Trophoblast cell (in vitro differentiated cells and primary cell): ENCODE measurements around the gene MCM8.

ENCODE experiments used
- DNase-seq, 2 donors: peaks; one replicate each; pipeline ENCODE4 v3.0.0-alpha.2; 2016
- H2AFZ ChIP-seq: 2 replicates; pipeline ENCODE4 v1.6.1; 2013; ENCODE audit warnings: low read length, moderate library complexity, mild to moderate bottlenecking; ENCODE audit not compliant: insufficient read depth, poor library complexity
- H2AK5ac ChIP-seq: 2 replicates; pipeline ENCODE4 v1.6.1; 2013; ENCODE audit warnings: mild to moderate bottlenecking, low read length
- H2BK120ac ChIP-seq: 2 replicates; pipeline ENCODE4 v1.6.1; 2013; ENCODE audit warnings: low read length, mild to moderate bottlenecking, moderate library complexity; ENCODE audit not compliant: insufficient read depth, poor library complexity
- H2BK12ac ChIP-seq: 2 replicates; pipeline ENCODE4 v1.6.1; 2013; ENCODE audit warnings: mild to moderate bottlenecking, low read length, moderate library complexity
- H2BK5ac ChIP-seq: 2 replicates; pipeline ENCODE4 v1.6.1; 2013; ENCODE audit warnings: low read length, low read depth, moderate library complexity, mild to moderate bottlenecking; ENCODE audit not compliant: poor library complexity
- H3K14ac ChIP-seq: 2 replicates; pipeline ENCODE4 v1.6.1; 2013; ENCODE audit warnings: mild to moderate bottlenecking, low read length
- H3K18ac ChIP-seq: 2 replicates; pipeline ENCODE4 v1.6.1; 2013; ENCODE audit warnings: mild to moderate bottlenecking, low read length
- H3K23ac ChIP-seq: 2 replicates; pipeline ENCODE4 v1.6.1; 2013; ENCODE audit warnings: low read length
- H3K27ac ChIP-seq: 2 replicates; pipeline ENCODE4 v1.5.1; 2013; ENCODE audit warnings: low read depth, mild to moderate bottlenecking, inconsistent platforms, low read length, moderate library complexity
- H3K27me3 ChIP-seq: 2 replicates; pipeline ENCODE4 v1.6.1; 2013; ENCODE audit warnings: inconsistent platforms, mild to moderate bottlenecking, low read length, moderate library complexity; ENCODE audit not compliant: insufficient read depth
- H3K36me3 ChIP-seq, 2 experiments: 1 replicate in 1 of 2; 2 replicates in 1 of 2; pipeline ENCODE4 v1.6.1; 2013; ENCODE audit warnings: low read length in 2 of 2, mild to moderate bottlenecking in 2 of 2, moderate library complexity in 1 of 2; ENCODE audit not compliant: insufficient read depth in 2 of 2, control insufficient read depth in 1 of 2
- H3K4ac ChIP-seq: 2 replicates; pipeline ENCODE4 v1.6.1; 2013; ENCODE audit warnings: low read depth, mild to moderate bottlenecking, low read length, moderate library complexity
- H3K4me1 ChIP-seq, 2 experiments: 1 replicate in 1 of 2; 2 replicates in 1 of 2; pipeline ENCODE4 v1.6.1; 2013; ENCODE audit warnings: low read length in 2 of 2, mild to moderate bottlenecking in 2 of 2, moderate library complexity in 1 of 2; ENCODE audit not compliant: insufficient read depth in 2 of 2, control insufficient read depth in 1 of 2
- H3K4me2 ChIP-seq: 2 replicates; pipeline ENCODE4 v1.6.1; 2013; ENCODE audit warnings: inconsistent platforms, mild to moderate bottlenecking, low read length, moderate library complexity
- H3K4me3 ChIP-seq: 2 replicates; pipeline ENCODE4 v1.5.1; 2013; ENCODE audit warnings: mild to moderate bottlenecking, low read depth, low read length, inconsistent platforms
- H3K79me1 ChIP-seq: one replicate; pipeline ENCODE4 v1.6.1; 2013; ENCODE audit warnings: low read length
- H3K79me2 ChIP-seq: 2 replicates; pipeline ENCODE4 v1.6.1; 2013; ENCODE audit warnings: low read length, mild to moderate bottlenecking; ENCODE audit not compliant: control insufficient read depth, insufficient read depth, poor library complexity
- H3K9ac ChIP-seq: 2 replicates; pipeline ENCODE4 v1.6.1; 2013; ENCODE audit warnings: mild to moderate bottlenecking, low read length
- H3K9me3 ChIP-seq: 2 replicates; pipeline ENCODE4 v1.6.1; 2013; ENCODE audit warnings: low read depth, mild to moderate bottlenecking, control low read depth, inconsistent platforms, low read length; ENCODE audit not compliant: insufficient read depth
- H4K12ac ChIP-seq: 2 replicates; pipeline ENCODE4 v1.6.1; 2013; ENCODE audit warnings: low read depth, mild to moderate bottlenecking, low read length, moderate library complexity
- H4K8ac ChIP-seq: 2 replicates; pipeline ENCODE4 v1.6.1; 2013; ENCODE audit warnings: low read depth, mild to moderate bottlenecking, low read length, moderate library complexity
- H4K91ac ChIP-seq: one replicate; pipeline ENCODE4 v1.6.1; 2013; ENCODE audit warnings: low read depth, mild to moderate bottlenecking, low read length, moderate library complexity
- WGBS: extraction: QIAGEN DNeasy Blood & Tissue Kit; methylation state at CpG from one replicate; pipeline ENCODE4 v1.1.7; 2013; ENCODE audit warnings: missing lambda C conversion rate; ENCODE audit not compliant: insufficient read length, insufficient coverage; ENCODE audit errors: extremely low coverage; 5-methylcytosine and 5-hydroxymethylcytosine counted together

The MCM8 gene

DNA sequence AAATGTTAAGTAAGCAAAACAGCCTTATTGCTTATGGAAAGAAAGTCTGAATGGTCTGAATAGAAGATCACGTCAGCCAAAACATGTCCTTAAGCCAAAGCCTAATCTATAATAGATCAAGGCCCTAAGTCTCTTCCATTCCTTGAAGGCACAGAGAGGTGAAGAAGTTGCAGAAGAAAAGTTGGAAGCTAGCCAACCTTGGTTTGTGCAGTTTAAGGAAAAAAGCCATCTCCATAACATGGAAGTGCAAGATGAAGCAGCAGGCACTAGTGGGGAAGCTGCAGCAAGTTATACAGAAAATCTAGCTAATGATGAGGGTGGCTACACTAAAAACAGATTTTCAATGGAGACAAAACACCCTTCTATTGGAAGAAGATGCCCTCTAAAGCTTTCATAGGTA lies 74.3 kb downstream of the MCM8 start:
- Histone ChIP-seq H3K18ac (no peak overlapping the region), H2AK5ac (no peak overlapping the region), H3K9ac (no peak overlapping the region), H3K4ac (no peak overlapping the region), H3K9me3 (no peaks in the 10 kb centered on the region), H3K4me1 (no peaks in the 10 kb centered on the region), H3K4me3 (no peak overlapping the region), H3K23ac (no peak overlapping the region), H3K27ac (no peak overlapping the region), H4K12ac (no peak overlapping the region), H3K4me2 (no peak overlapping the region), H3K36me3 (peaks cover 8 to 14% of the 10 kb centered on the region in 2 experiments), H3K27me3 (no peaks in the 10 kb centered on the region), H2BK12ac (no peak overlapping the region), H4K8ac (no peak overlapping the region), H3K79me1 (no peaks in the 10 kb centered on the region), H3K79me2 (no peaks in the 10 kb centered on the region), H2AFZ (no peak overlapping the region), H3K14ac (no peak overlapping the region), H2BK5ac (no peak overlapping the region), H2BK120ac (no peak overlapping the region), H4K91ac (no peak overlapping the region)
- WGBS = no CpG with 5 or more reads among the region's 1 CpG
- no peak for DNase-seq

DNA sequence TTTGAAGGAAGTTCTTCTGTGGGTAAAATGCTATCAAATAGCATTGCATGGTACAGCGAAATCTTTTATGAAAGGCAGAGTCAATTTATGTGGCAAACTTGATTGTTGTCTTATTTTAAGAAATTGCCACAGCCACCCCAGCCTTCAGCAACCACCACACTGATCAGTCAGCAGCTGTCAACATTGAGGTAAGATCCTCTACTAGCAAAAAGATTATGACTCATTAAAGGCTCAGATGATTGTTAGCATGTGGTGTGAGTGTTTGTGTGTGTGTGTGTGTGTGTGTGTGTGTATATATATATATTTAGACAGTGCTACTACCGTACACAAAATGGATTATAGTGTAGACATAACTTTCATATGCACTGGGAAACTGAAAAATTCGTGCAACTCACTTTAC lies 75.6 kb downstream of the MCM8 start:
- Histone ChIP-seq H3K27me3 (no peaks in the 10 kb centered on the region), H3K4ac (no peak overlapping the region), H4K8ac (no peak overlapping the region), H3K79me1 (no peaks in the 10 kb centered on the region), H2BK5ac (no peak overlapping the region), H3K79me2 (no peaks in the 10 kb centered on the region), H3K9ac (no peak overlapping the region), H4K91ac (no peak overlapping the region), H3K18ac (no peak overlapping the region), H4K12ac (no peak overlapping the region), H3K4me3 (no peak overlapping the region), H3K23ac (no peak overlapping the region), H3K4me1 (no peaks in the 10 kb centered on the region), H3K27ac (no peak overlapping the region), H3K36me3 (peaks cover 8 to 14% of the 10 kb centered on the region in 2 experiments), H3K14ac (no peak overlapping the region), H2BK12ac (no peak overlapping the region), H3K9me3 (no peaks in the 10 kb centered on the region), H2BK120ac (no peak overlapping the region), H3K4me2 (no peak overlapping the region), H2AK5ac (no peak overlapping the region), H2AFZ (no peak overlapping the region)
- WGBS = no CpG with 5 or more reads among the region's 3 CpGs
- DNase-seq = no peak

DNA sequence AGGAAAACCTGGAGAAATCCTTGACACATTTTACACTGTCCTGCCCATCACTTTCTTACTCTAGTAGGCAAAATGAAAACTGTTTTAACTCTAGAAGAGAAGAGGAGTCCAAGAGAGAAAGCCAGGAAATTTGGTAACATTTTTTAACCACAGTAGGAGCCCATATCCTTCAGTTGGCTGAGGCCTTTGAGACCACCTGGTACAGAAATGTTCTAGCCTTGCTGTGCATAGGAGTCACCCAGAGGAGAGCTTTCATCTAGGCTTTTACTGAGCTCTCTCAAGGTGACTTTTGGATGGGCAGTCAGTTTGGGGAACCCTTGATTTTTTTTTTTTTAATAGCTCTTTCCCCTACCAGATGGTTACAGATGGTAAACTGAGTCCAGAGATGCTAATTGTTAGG lies 78.4 kb downstream of the MCM8 start:
- no peak overlapping the region for H2BK12ac ChIP-seq
- no peaks in the 10 kb centered on the region for H3K79me2 ChIP-seq
- H2BK5ac ChIP-seq = no peak overlapping the region
- DNase-seq = no peak
- H3K18ac ChIP-seq = no peak overlapping the region
- H3K14ac ChIP-seq = no peak overlapping the region
- no peak overlapping the region for H4K12ac ChIP-seq
- no peak overlapping the region for H2AFZ ChIP-seq
- no peaks in the 10 kb centered on the region for H3K4me1 ChIP-seq
- H3K4me2 ChIP-seq = no peak overlapping the region
- no peak overlapping the region for H3K23ac ChIP-seq
- H3K9ac ChIP-seq = no peak overlapping the region
- H3K9me3 ChIP-seq = no peaks in the 10 kb centered on the region
- H3K27ac ChIP-seq = no peak overlapping the region
- H3K4ac ChIP-seq = no peak overlapping the region
- H3K27me3 ChIP-seq = no peaks in the 10 kb centered on the region
- no peak overlapping the region for H3K4me3 ChIP-seq
- H2BK120ac ChIP-seq = no peak overlapping the region
- no peak overlapping the region for H4K91ac ChIP-seq
- H3K36me3 ChIP-seq = peaks cover 7 to 16% of the 10 kb centered on the region in 2 experiments
- no peaks in the 10 kb centered on the region for H3K79me1 ChIP-seq
- H2AK5ac ChIP-seq = no peak overlapping the region
- H4K8ac ChIP-seq = no peak overlapping the region

DNA sequence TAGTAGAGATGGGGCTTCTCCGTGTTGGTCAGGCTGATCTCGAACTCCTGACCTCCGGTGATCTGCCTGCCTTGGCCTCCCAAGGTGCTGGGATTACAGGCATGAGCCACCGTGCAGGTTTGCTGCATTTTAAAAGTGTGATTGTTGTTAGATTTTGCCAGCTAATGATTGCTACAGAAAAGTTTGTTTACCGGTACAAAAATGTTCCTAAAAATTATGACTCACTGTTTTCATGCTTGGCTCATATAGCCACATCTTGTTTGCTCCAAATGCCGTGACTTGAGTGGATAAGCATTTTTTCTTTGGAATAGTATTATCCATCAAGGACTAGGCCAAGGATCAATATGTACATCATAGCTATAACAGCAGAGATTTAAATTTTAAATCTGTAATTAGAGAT lies 79.1 kb downstream of the MCM8 start:
- Histone ChIP-seq H3K27me3 (no peaks in the 10 kb centered on the region), H3K79me1 (no peaks in the 10 kb centered on the region), H3K14ac (no peak overlapping the region)

More for the DNA sequence above, 79.1 kb downstream of the MCM8 start:
- Histone ChIP-seq H2AK5ac (no peak overlapping the region), H3K4ac (no peak overlapping the region), H2BK120ac (no peak overlapping the region), H3K9me3 (no peaks in the 10 kb centered on the region), H3K4me1 (no peaks in the 10 kb centered on the region), H3K27ac (no peak overlapping the region), H2AFZ (no peak overlapping the region), H3K18ac (no peak overlapping the region), H4K91ac (no peak overlapping the region), H4K12ac (no peak overlapping the region), H3K79me2 (no peaks in the 10 kb centered on the region), H3K4me2 (no peak overlapping the region), H4K8ac (no peak overlapping the region), H2BK12ac (no peak overlapping the region), H3K36me3 (peaks cover 4 to 11% of the 10 kb centered on the region in 2 experiments), H3K9ac (no peak overlapping the region), H3K23ac (no peak overlapping the region), H2BK5ac (no peak overlapping the region), H3K4me3 (no peak overlapping the region)
- WGBS = no CpG with 5 or more reads among the region's 6 CpGs
- DNase-seq = no peak
